ENCODE results near the gene ZMYM5.

DNA sequence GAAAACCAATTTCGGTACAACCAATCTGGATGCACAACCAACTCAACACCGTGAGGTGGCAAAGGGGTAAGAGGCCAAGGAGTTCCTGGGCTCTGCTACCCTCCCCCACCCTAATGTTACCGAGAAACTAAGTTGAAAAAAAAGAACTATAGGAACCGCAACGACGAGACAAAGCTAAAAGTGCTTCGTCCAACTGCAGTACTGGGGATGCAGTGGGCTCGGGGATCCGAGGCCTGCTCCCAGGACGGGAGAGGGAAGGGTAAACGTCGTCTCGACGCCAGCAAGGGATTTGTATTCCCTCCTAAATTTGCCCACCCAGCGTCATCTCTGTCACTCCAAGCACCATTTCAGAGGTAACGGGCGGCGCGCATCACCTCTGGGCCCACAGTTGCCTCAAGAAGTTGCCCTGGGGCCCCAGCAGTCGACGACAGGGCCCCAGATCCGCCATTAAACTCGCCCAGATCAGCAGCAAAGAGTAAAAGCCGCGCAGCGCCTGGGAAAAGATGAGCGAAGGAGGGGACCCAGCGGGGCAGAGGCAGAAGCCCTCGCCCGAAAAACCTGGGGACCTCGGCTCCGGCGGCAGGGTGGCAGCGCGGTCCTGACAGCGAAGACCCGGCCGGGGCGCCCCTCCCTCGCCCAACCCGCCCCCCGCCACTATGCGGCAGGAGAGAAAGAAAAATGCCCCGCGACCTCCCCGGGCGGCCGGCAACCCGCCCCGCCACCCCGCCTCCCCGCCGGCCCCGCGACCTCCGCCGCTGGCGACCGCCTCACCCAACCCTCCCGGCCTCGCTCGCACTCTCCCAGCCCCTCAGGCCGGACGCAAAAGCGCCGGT is 752 bp downstream of the ZMYM5 start:
- TF ChIP-seq, protein P1, sequence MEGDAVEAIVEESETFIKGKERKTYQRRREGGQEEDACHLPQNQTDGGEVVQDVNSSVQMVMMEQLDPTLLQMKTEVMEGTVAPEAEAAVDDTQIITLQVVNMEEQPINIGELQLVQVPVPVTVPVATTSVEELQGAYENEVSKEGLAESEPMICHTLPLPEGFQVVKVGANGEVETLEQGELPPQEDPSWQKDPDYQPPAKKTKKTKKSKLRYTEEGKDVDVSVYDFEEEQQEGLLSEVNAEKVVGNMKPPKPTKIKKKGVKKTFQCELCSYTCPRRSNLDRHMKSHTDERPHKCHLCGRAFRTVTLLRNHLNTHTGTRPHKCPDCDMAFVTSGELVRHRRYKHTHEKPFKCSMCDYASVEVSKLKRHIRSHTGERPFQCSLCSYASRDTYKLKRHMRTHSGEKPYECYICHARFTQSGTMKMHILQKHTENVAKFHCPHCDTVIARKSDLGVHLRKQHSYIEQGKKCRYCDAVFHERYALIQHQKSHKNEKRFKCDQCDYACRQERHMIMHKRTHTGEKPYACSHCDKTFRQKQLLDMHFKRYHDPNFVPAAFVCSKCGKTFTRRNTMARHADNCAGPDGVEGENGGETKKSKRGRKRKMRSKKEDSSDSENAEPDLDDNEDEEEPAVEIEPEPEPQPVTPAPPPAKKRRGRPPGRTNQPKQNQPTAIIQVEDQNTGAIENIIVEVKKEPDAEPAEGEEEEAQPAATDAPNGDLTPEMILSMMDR (IDR thresholded peaks at IDR 0.05), result no peak
- TF ChIP-seq POLR2A (IDR thresholded peaks at IDR 0.05) (peak in 1 of 4 donors; percentile 4), POLR2AphosphoS5 (IDR thresholded peaks at IDR 0.05) (peak in 1 of 2 donors; percentile 22)
